GM12892 (cell line): ENCODE data around the gene RIN1.

Experiments
- POLR2A ChIP-seq: IDR thresholded peaks from 2 replicates; pipeline ENCODE4 v1.6.1; 2011; ENCODE audit warnings: low read depth, low read length, control low read depth
- POLR2AphosphoS5 ChIP-seq: IDR thresholded peaks from 2 replicates; pipeline ENCODE4 v1.6.1; 2011; ENCODE audit warnings: low read depth, low read length, control low read depth
- TAF1 ChIP-seq: IDR thresholded peaks from 2 replicates; pipeline ENCODE4 v1.6.1; 2011; ENCODE audit warnings: low read depth, mild to moderate bottlenecking, control low read depth, low read length, borderline replicate concordance

DNA sequence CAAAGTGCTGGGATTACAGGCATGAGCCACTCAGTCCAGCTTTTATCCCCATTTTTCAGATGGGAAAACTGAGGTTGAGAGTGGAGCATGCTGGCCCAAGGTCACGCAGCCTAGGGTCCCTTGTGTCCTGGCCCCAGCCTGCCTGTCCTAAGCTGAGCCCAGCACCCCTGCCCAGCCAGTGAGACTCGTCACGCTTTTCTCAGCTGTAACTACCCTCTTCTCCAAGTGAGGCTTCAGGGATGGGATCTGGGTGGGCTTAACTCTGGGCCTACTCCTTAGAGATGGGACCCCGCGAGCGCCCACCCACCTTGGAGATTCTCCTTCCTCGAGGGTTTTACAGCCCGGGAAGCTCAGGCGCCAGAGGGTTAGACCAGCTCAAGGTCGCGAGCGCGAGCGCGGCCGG, 44.9 kb downstream of the RIN1 start:
- TF ChIP-seq POLR2A (no peak), POLR2AphosphoS5 (no peak), TAF1 (no peak)
